Activated CD4-positive, alpha-beta T cell treated with anti-CD3 and anti-CD28 coated beads, Interleukin-2, Interleukin-6, amounts not matched to agents 100 ng/mL and 50 ng/mL, durations not matched to agents 16 hours and 8 hours (primary cell): Measurements from ENCODE around the gene SLC9A4.

Experiments used
- DNase-seq: peaks from one replicate; pipeline ENCODE4 v3.0.0-alpha.2; 2020

Gene SLC9A4

GRCh38 chr2:102504833-102505232 lies 31.8 kb downstream of the SLC9A4 start:
- DNase-seq = no peak

GRCh38 chr2:102505290-102505689 lies 32.3 kb downstream of the SLC9A4 start:
- no peak for DNase-seq

- no peak for DNase-seq
Observed at GRCh38 chr2:102506743-102507142, 33.7 kb downstream of the SLC9A4 start.

GRCh38 chr2:102508863-102509262 lies 35.8 kb downstream of the SLC9A4 start:
- no peak for DNase-seq

GRCh38 chr2:102509749-102510148 lies 36.7 kb downstream of the SLC9A4 start:
- peak; percentile 22 for DNase-seq

- no peak for DNase-seq
Observed at GRCh38 chr2:102510791-102511575, 38.0 kb downstream of the SLC9A4 start.

- no peak for DNase-seq
Observed at GRCh38 chr2:102512161-102512560, 39.1 kb downstream of the SLC9A4 start.

- DNase-seq = no peak
Observed at GRCh38 chr2:102513355-102513939, 40.4 kb downstream of the SLC9A4 start.

- DNase-seq = no peak
Observed at GRCh38 chr2:102514061-102514785, 41.2 kb downstream of the SLC9A4 start.

GRCh38 chr2:102515851-102516250 lies 42.8 kb downstream of the SLC9A4 start:
- DNase-seq = no peak

- no peak for DNase-seq
Observed at GRCh38 chr2:102518170-102518569, 45.1 kb downstream of the SLC9A4 start.

GRCh38 chr2:102520009-102520408 lies 47.0 kb downstream of the SLC9A4 start:
- DNase-seq = peak; percentile 35

- DNase-seq = no peak
Observed at GRCh38 chr2:102520801-102521200, 47.8 kb downstream of the SLC9A4 start.

- no peak for DNase-seq
Observed at GRCh38 chr2:102522162-102522561, 49.1 kb downstream of the SLC9A4 start.

GRCh38 chr2:102522890-102523289 lies 49.9 kb downstream of the SLC9A4 start:
- DNase-seq = no peak

GRCh38 chr2:102523651-102524050 lies 50.6 kb downstream of the SLC9A4 start:
- no peak for DNase-seq

- no peak for DNase-seq
Observed at GRCh38 chr2:102527086-102527485, 54.1 kb downstream of the SLC9A4 start.

GRCh38 chr2:102538491-102538890 lies 65.5 kb downstream of the SLC9A4 start:
- no peak for DNase-seq

- DNase-seq = no peak
Observed at GRCh38 chr2:102540882-102541281, 67.9 kb downstream of the SLC9A4 start.

GRCh38 chr2:102544182-102544581 lies 71.2 kb downstream of the SLC9A4 start:
- no peak for DNase-seq

GRCh38 chr2:102547462-102547861 lies 74.4 kb downstream of the SLC9A4 start:
- DNase-seq = no peak

GRCh38 chr2:102549027-102549426 lies 76.0 kb downstream of the SLC9A4 start:
- no peak for DNase-seq

GRCh38 chr2:102550151-102550550 lies 77.1 kb downstream of the SLC9A4 start:
- DNase-seq = no peak
